CD14-positive monocyte (primary cell): ENCODE data around the gene UBE2J2. TPM values are rescaled to one million over a fixed set of nuclear protein-coding genes. Genes with fewer than 3 reads are reported as not detected.

Experiments used
- DNase-seq, 3 donors: peaks; one replicate each; pipeline ENCODE4 v3.0.0-alpha.2; 2011 to 2022
- H2AFZ ChIP-seq: 2 replicates; pipeline ENCODE4 v1.6.0; 2012; ENCODE audit warnings: mild to moderate bottlenecking, low read depth, low read length, inconsistent platforms; ENCODE audit not compliant: insufficient read depth, poor library complexity, severe bottlenecking
- H3K27ac ChIP-seq, 2 donors: 1 replicate in 1 of 2; 2 replicates in 1 of 2; pipeline ENCODE4 v1.5.1; 2012 to 2013; ENCODE audit warnings: low read length in 2 of 2, control low read depth in 1 of 2, inconsistent platforms in 1 of 2, low read depth in 1 of 2, mild to moderate bottlenecking in 1 of 2
- H3K27me3 ChIP-seq, 2 donors: one replicate each; pipeline versions ENCODE4 v1.6.0 to v1.6.1; 2011 to 2013; ENCODE audit warnings: low read length in 2 of 2; ENCODE audit not compliant: control insufficient read depth in 2 of 2, insufficient read depth in 2 of 2
- H3K36me3 ChIP-seq, 2 donors: replicated peaks in 1 of 2; 1 replicate in 1 of 2; 2 replicates in 1 of 2; pipeline versions ENCODE4 v1.5.1 to v1.6.1; 2012 to 2013; ENCODE audit warnings: low read length in 2 of 2, control low read depth in 1 of 2, inconsistent platforms in 1 of 2, mild to moderate bottlenecking in 1 of 2; ENCODE audit not compliant: insufficient read depth in 2 of 2, control insufficient read depth in 1 of 2
- H3K4me1 ChIP-seq, 2 donors: 1 replicate in 1 of 2; 2 replicates in 1 of 2; pipeline versions ENCODE4 v1.5.1 to v1.6.1; 2012 to 2013; ENCODE audit warnings: low read length in 2 of 2, control low read depth in 1 of 2, inconsistent platforms in 1 of 2, mild to moderate bottlenecking in 1 of 2, moderate library complexity in 1 of 2; ENCODE audit not compliant: insufficient read depth in 2 of 2, control insufficient read depth in 1 of 2
- H3K4me2 ChIP-seq: replicated peaks from 2 replicates; pipeline ENCODE3; 2012; ENCODE audit warnings: low read length, moderate library complexity, mild to moderate bottlenecking; ENCODE audit not compliant: poor library complexity, severe bottlenecking; ENCODE audit errors: extremely low read depth
- H3K4me3 ChIP-seq, 3 experiments: fragments of 200-600 bp in 1 of 3; sonication (generic) in 1 of 3; replicated peaks in 1 of 3; 1 replicate in 2 of 3; 2 replicates in 1 of 3; pipeline ENCODE4 v1.5.1; 2011 to 2013; ENCODE audit warnings: low read length in 3 of 3, mild to moderate bottlenecking in 3 of 3, control low read depth in 2 of 3, low read depth in 2 of 3, inconsistent platforms in 1 of 3, moderate library complexity in 1 of 3
- H3K79me2 ChIP-seq: 2 replicates; pipeline ENCODE4 v1.6.0; 2012; ENCODE audit warnings: mild to moderate bottlenecking, control low read depth, inconsistent platforms, low read length, moderate library complexity; ENCODE audit not compliant: insufficient read depth
- H3K9ac ChIP-seq: 2 replicates; pipeline ENCODE4 v1.6.0; 2017; ENCODE audit warnings: low read length, mild to moderate bottlenecking; ENCODE audit not compliant: insufficient read depth, poor library complexity, severe bottlenecking
- H3K9me3 ChIP-seq, 2 donors: replicated peaks in 1 of 2; 1 replicate in 1 of 2; 2 replicates in 1 of 2; pipeline versions ENCODE4 v1.5.1 to v1.6.1; 2012 to 2013; ENCODE audit warnings: low read length in 2 of 2, control low read depth in 1 of 2; ENCODE audit not compliant: control insufficient read depth in 1 of 2, insufficient read depth in 1 of 2
- H4K20me1 ChIP-seq: 2 replicates; pipeline ENCODE4 v1.6.0; 2012; ENCODE audit warnings: mild to moderate bottlenecking, low read length, control low read depth, moderate library complexity; ENCODE audit not compliant: insufficient read depth
- H3K27ac Mint-ChIP-seq, 7 donors: one replicate each; pipeline ENCODE4 v1.8.0; 2020; ENCODE audit warnings: mild to moderate bottlenecking in 7 of 7, mixed read lengths in 7 of 7, moderate library complexity in 6 of 7, inconsistent platforms in 2 of 7
- H3K27me3 Mint-ChIP-seq, 3 donors: one replicate each; pipeline ENCODE4 v1.8.0; 2021 to 2022; ENCODE audit warnings: low read depth in 3 of 3, mild to moderate bottlenecking in 3 of 3, mixed read lengths in 3 of 3, moderate library complexity in 3 of 3, inconsistent platforms in 1 of 3
- H3K36me3 Mint-ChIP-seq, 2 donors: one replicate each; pipeline ENCODE4 v1.8.0; 2020; ENCODE audit warnings: mixed read lengths in 2 of 2, inconsistent platforms in 1 of 2, mild to moderate bottlenecking in 1 of 2
- H3K4me1 Mint-ChIP-seq: one replicate; pipeline ENCODE4 v1.8.0; 2020; ENCODE audit warnings: mild to moderate bottlenecking, mixed read lengths
- H3K4me3 Mint-ChIP-seq, 2 donors: one replicate each; pipeline ENCODE4 v1.8.0; 2020; ENCODE audit warnings: mild to moderate bottlenecking in 2 of 2, mixed read lengths in 2 of 2, moderate library complexity in 1 of 2
- H3K9me3 Mint-ChIP-seq, 7 donors: one replicate each; pipeline ENCODE4 v1.8.0; 2020 to 2022; ENCODE audit warnings: mixed read lengths in 7 of 7, mild to moderate bottlenecking in 6 of 7, moderate library complexity in 6 of 7, inconsistent platforms in 2 of 7
- CTCF ChIP-seq: fragments of 200-600 bp; IDR thresholded peaks from one replicate; pipeline ENCODE4 v1.8.0; 2022; ENCODE audit warnings: antibody characterized with exemption, mild to moderate bottlenecking
- WGBS: methylation state at CpG from one replicate; pipeline ENCODE4 v1.1.5; 2013; ENCODE audit warnings: missing lambda C conversion rate; ENCODE audit not compliant: insufficient coverage; 5-methylcytosine and 5-hydroxymethylcytosine counted together
- intact Hi-C, 2 donors: fragments of 100-400 bp; cut with micrococcal nuclease; formaldehyde crosslinking; loops; one replicate each; pipeline versions ENCODE4 v1.15.0 to v1.15.1; 2023
- polyA plus RNA-seq, 3 donors: library from polyadenylated mRNA; depleted of rRNA in 1 of 3; unstranded in 2 of 3; stranded (reverse) in 1 of 3; fragments of 300-500 nt in 2 of 3; fragments of >200 nt in 1 of 3; fragmentation: Illumina TruSeq in 2 of 3; gene quantifications; 1 replicate in 2 of 3; 2 replicates in 1 of 3; pipeline ENCODE4 v1.2.3, GENCODE V29; 2012 to 2021

UBE2J2 gene
- polyA plus RNA-seq, 3 donors, result 36.5 to 83.2 (median 72.1) TPM

GRCh38 chr1:1213345-1214265, 60.0 kb downstream of the UBE2J2 start, which contains the start of gene TNFRSF4:
TSS of gene TNFRSF4 (minus strand) at chr1:1214153. CDS start at chr1:1214127, 26 bp downstream.
- Histone ChIP-seq H3K27ac (no peak within 1 kb of the TSS), H4K20me1 (peaks cover 21% of the 10 kb centered on the region), H3K9ac (no peak within 1 kb of the TSS), H3K9me3 (no peaks in the 10 kb centered on the region), H3K4me3 (no peak within 1 kb of the TSS), H3K4me2 (no peak within 1 kb of the TSS), H3K4me1 (peaks cover 6 to 8% of the 10 kb centered on the region in 2 donors), H2AFZ (no peak within 1 kb of the TSS), H3K36me3 (peaks cover 24% of the 10 kb centered on the region in 2 donors), H3K27me3 (peaks cover 0 to 32% of the 10 kb centered on the region in 2 donors), H3K79me2 (no peaks in the 10 kb centered on the region)
- intact Hi-C loops, result no loop called here
- no peak for TF ChIP-seq CTCF
- Mint-ChIP-seq H3K27ac (peak within 1 kb of the TSS in 2 of 7 donors; percentile 50 to 75), H3K4me3 (peak within 1 kb of the TSS in 1 of 2 donors; percentile 21), H3K4me1 (peaks cover 3% of the 10 kb centered on the region), H3K36me3 (peaks cover 18 to 22% of the 10 kb centered on the region in 2 donors), H3K27me3 (peaks cover 28 to 51% (median 39%) of the 10 kb centered on the region in 3 donors), H3K9me3 (peaks cover 0 to 2% (median 0%) of the 10 kb centered on the region in 7 donors)
- 15% methylated on average over 48 of the region's 56 CpGs for WGBS
- no peak for DNase-seq

- TF ChIP-seq CTCF, result no peak
- peaks cover 6 to 8% of the 10 kb centered on the region in 2 donors for H3K4me1 ChIP-seq
Observed at GRCh38 chr1:1212780-1213344, 60.8 kb downstream of the UBE2J2 start.

More at GRCh38 chr1:1212780-1213344, 60.8 kb downstream of the UBE2J2 start:
- H3K79me2 ChIP-seq, result no peaks in the 10 kb centered on the region
- no peak overlapping the region for H3K4me2 ChIP-seq
- no peak overlapping the region for H3K9ac ChIP-seq
- 0% methylated on average over 20 of the region's 24 CpGs for WGBS
- H3K27me3 Mint-ChIP-seq, result peaks cover 33 to 58% (median 46%) of the 10 kb centered on the region in 3 donors
- H3K27me3 ChIP-seq, result peaks cover 0 to 40% of the 10 kb centered on the region in 2 donors
- no peak overlapping the region for H3K4me3 Mint-ChIP-seq
- DNase-seq, result no peak
- no peak overlapping the region for H3K4me3 ChIP-seq
- H4K20me1 ChIP-seq, result peaks cover 16% of the 10 kb centered on the region
- H3K27ac Mint-ChIP-seq, result no peak overlapping the region
- peaks cover 17% of the 10 kb centered on the region in 2 donors for H3K36me3 ChIP-seq
- H3K27ac ChIP-seq, result no peak overlapping the region
- H3K4me1 Mint-ChIP-seq, result peaks cover 7% of the 10 kb centered on the region
- peaks cover 14% of the 10 kb centered on the region in 2 donors for H3K36me3 Mint-ChIP-seq
- H3K9me3 ChIP-seq, result no peaks in the 10 kb centered on the region
- intact Hi-C loops, result no loop called here
- H2AFZ ChIP-seq, result no peak overlapping the region
- H3K9me3 Mint-ChIP-seq, result peaks cover 0 to 3% (median 0%) of the 10 kb centered on the region in 7 donors
